ENCODE results near the gene FGA.

GRCh38 chr4:154545689-154546088, 44.9 kb downstream of the FGA start:
- TF ChIP-seq POLR2A (IDR thresholded peaks at IDR 0.05; ENCODE audit: low read depth, low read length) (no peak), POLR2AphosphoS5 (IDR thresholded peaks at IDR 0.05; ENCODE audit: low read depth, low read length) (no peak)

Data from GM12891 (cell line).